SK-N-SH (cell line): Measurements from ENCODE around the gene MLLT3. TPM values are rescaled to one million over a fixed set of nuclear protein-coding genes. Genes with fewer than 3 reads are reported as not detected.

Experiments used
- CTCF ChIA-PET: fragments of 300-600, 350-600 bp; formaldehyde crosslinking; extraction: SDS; loops from one replicate; lab custom pipeline; 2021; lab: Yijun Ruan, JAX
- POLR2A ChIA-PET: fragments of 350-600 bp; sonication (Branson Sonifier 250); formaldehyde crosslinking; extraction: SDS; loops from one replicate; lab custom pipeline; 2020; ENCODE audit warnings: antibody characterized with exemption, inconsistent platforms; lab: Yijun Ruan, JAX
- DNase-seq: peaks from one replicate; pipeline ENCODE4 v3.0.0; 2012
- H2AFZ ChIP-seq: fragments of 200-600 bp; sonication (generic); 2 replicates; pipeline ENCODE4 v1.8.1; 2016; ENCODE audit warnings: antibody characterized with exemption, mild to moderate bottlenecking, low read depth
- H3F3A ChIP-seq: fragments of 200-600 bp; sonication (generic); replicated peaks from 2 replicates; pipeline ENCODE3; 2016; ENCODE audit warnings: antibody characterized with exemption, mild to moderate bottlenecking; ENCODE audit not compliant: insufficient read depth
- H3K27ac ChIP-seq, 2 experiments: fragments of 200-500 bp in 1 of 2; fragments of 200-600 bp in 1 of 2; sonication (Bioruptor generic) in 1 of 2; sonication (generic), shearing (Covaris generic) in 1 of 2; 2 replicates each; pipeline versions ENCODE4 v1.5.1 to v1.6.1; 2014 to 2016; ENCODE audit warnings: low read depth in 2 of 2, inconsistent platforms in 1 of 2, low read length in 1 of 2, mild to moderate bottlenecking in 1 of 2, mixed read lengths in 1 of 2
- H3K27me3 ChIP-seq: fragments of 200-600 bp; sonication (generic), shearing (Covaris generic); 2 replicates; pipeline ENCODE4 v1.6.1; 2016; ENCODE audit warnings: mixed run types; ENCODE audit not compliant: insufficient read depth
- H3K36me3 ChIP-seq, 2 experiments: fragments of 200-500 bp in 1 of 2; fragments of 200-600 bp in 1 of 2; sonication (Bioruptor generic) in 1 of 2; sonication (generic) in 1 of 2; replicated peaks in 1 of 2; 2 replicates each; pipeline versions ENCODE3 to v1.5.1; 2014 to 2016; ENCODE audit warnings: low read length in 1 of 2, mild to moderate bottlenecking in 1 of 2; ENCODE audit not compliant: insufficient read depth in 2 of 2, control insufficient read depth in 1 of 2
- H3K4me1 ChIP-seq, 2 experiments: fragments of 200-500 bp in 1 of 2; fragments of 200-600 bp in 1 of 2; sonication (Bioruptor generic) in 1 of 2; sonication (generic), shearing (Covaris generic) in 1 of 2; 2 replicates each; pipeline versions ENCODE4 v1.5.1 to v1.6.1; 2014 to 2016; ENCODE audit warnings: low read depth in 1 of 2, low read length in 1 of 2, mixed run types in 1 of 2; ENCODE audit not compliant: insufficient read depth in 2 of 2, control insufficient read depth in 1 of 2
- H3K4me2 ChIP-seq: fragments of 200-600 bp; sonication (generic), shearing (Covaris generic); 2 replicates; pipeline ENCODE4 v1.6.1; 2017; ENCODE audit warnings: mixed run types
- H3K4me3 ChIP-seq, 2 experiments: fragments of 200-500 bp in 1 of 2; fragments of 200-600 bp in 1 of 2; sonication (Bioruptor generic) in 1 of 2; sonication (generic), shearing (Covaris generic) in 1 of 2; 2 replicates each; pipeline versions ENCODE4 v1.5.1 to v1.8.1; 2014 to 2016; ENCODE audit warnings: low read depth in 2 of 2, inconsistent platforms in 1 of 2, low read length in 1 of 2, mild to moderate bottlenecking in 1 of 2, mixed read lengths in 1 of 2, moderate library complexity in 1 of 2
- H3K79me2 ChIP-seq: fragments of 200-600 bp; sonication (generic); 2 replicates; pipeline ENCODE4 v1.8.1; 2017; ENCODE audit warnings: mild to moderate bottlenecking; ENCODE audit not compliant: insufficient read depth
- H3K9ac ChIP-seq: fragments of 200-600 bp; sonication (generic); 2 replicates; pipeline ENCODE4 v1.6.1; 2017; ENCODE audit warnings: mixed run types
- H3K9me2 ChIP-seq: fragments of 200-600 bp; sonication (generic); 2 replicates; pipeline ENCODE4 v1.6.1; 2017; ENCODE audit warnings: mixed run types
- H3K9me3 ChIP-seq: fragments of 200-600 bp; sonication (generic); 2 replicates; pipeline ENCODE4 v1.6.1; 2017; ENCODE audit warnings: mixed run types, mild to moderate bottlenecking, moderate library complexity
- H4K20me1 ChIP-seq: fragments of 200-600 bp; sonication (generic); 2 replicates; pipeline ENCODE4 v1.6.1; 2017; ENCODE audit warnings: mild to moderate bottlenecking, mixed run types; ENCODE audit not compliant: insufficient read depth
- CHD2 ChIP-seq: fragments of 150-350 bp; IDR thresholded peaks from 2 replicates; pipeline ENCODE4 v1.6.1; 2018; ENCODE audit warnings: low read length; ENCODE audit not compliant: partially characterized antibody
- ELF1 ChIP-seq: IDR thresholded peaks from 2 replicates; pipeline ENCODE4 v1.4.0; 2012
- EP300 ChIP-seq, 2 experiments: IDR thresholded peaks; 2 replicates each; pipeline versions ENCODE4 v1.4.0 to v1.6.1; 2012; ENCODE audit warnings: borderline replicate concordance in 1 of 2, low read depth in 1 of 2, low read length in 1 of 2
- FOSL2 ChIP-seq: IDR thresholded peaks from 2 replicates; pipeline ENCODE4 v1.4.0; 2012; ENCODE audit warnings: low read depth, mild to moderate bottlenecking, moderate library complexity, borderline replicate concordance
- FOXJ3 ChIP-seq: sonication (generic); formaldehyde crosslinking; IDR thresholded peaks from 2 replicates; pipeline ENCODE4 v1.5.1; 2020; ENCODE audit warnings: mild to moderate bottlenecking, missing genetic modification reagents
- FOXM1 ChIP-seq: IDR thresholded peaks from 2 replicates; pipeline ENCODE4 v1.4.0; 2012; ENCODE audit warnings: low read depth, mild to moderate bottlenecking
- GABPA ChIP-seq: IDR thresholded peaks from 2 replicates; pipeline ENCODE4 v1.4.0; 2012; ENCODE audit warnings: low read depth, mild to moderate bottlenecking
- JUND ChIP-seq: IDR thresholded peaks from 2 replicates; pipeline ENCODE4 v1.4.0; 2012
- MEF2A ChIP-seq: IDR thresholded peaks from 2 replicates; pipeline ENCODE4 v1.4.0; 2012; ENCODE audit warnings: low read depth, borderline replicate concordance
- NFIC ChIP-seq: IDR thresholded peaks from 2 replicates; pipeline ENCODE4 v1.4.0; 2012; ENCODE audit warnings: borderline replicate concordance
- NRF1 ChIP-seq: IDR thresholded peaks from 2 replicates; pipeline ENCODE4 v1.6.1; 2012; ENCODE audit warnings: low read depth, mild to moderate bottlenecking, low read length
- RAD21 ChIP-seq: IDR thresholded peaks from 2 replicates; pipeline ENCODE4 v1.6.1; 2012; ENCODE audit warnings: mild to moderate bottlenecking, low read length
- RCOR1 ChIP-seq: fragments of 150-350 bp; IDR thresholded peaks from 2 replicates; pipeline ENCODE4 v1.6.1; 2017; ENCODE audit warnings: antibody characterized with exemption, low read length
- RFX5 ChIP-seq: IDR thresholded peaks from 2 replicates; pipeline ENCODE4 v1.6.1; 2012; ENCODE audit warnings: mild to moderate bottlenecking, improper control_type of control experiment, low read length
- SMC3 ChIP-seq: IDR thresholded peaks from 2 replicates; pipeline ENCODE4 v1.6.1; 2012; ENCODE audit warnings: low read depth, low read length, improper control_type of control experiment
- TAF1 ChIP-seq: IDR thresholded peaks from 2 replicates; pipeline ENCODE4 v1.6.1; 2012; ENCODE audit warnings: low read depth, mild to moderate bottlenecking, low read length, moderate library complexity, borderline replicate concordance
- TCF12 ChIP-seq: IDR thresholded peaks from 2 replicates; pipeline ENCODE4 v1.4.0; 2012
- TEAD4 ChIP-seq: IDR thresholded peaks from 2 replicates; pipeline ENCODE4 v1.4.0; 2012; ENCODE audit warnings: mild to moderate bottlenecking, borderline replicate concordance; ENCODE audit not compliant: insufficient read depth
- YY1 ChIP-seq: IDR thresholded peaks from 2 replicates; pipeline ENCODE4 v1.4.0; 2012; ENCODE audit warnings: low read depth, mild to moderate bottlenecking
- WGBS: methylation state at CpG from one replicate; pipeline ENCODE4 v1.1.6; 2017; ENCODE audit warnings: low lambda C conversion rate; 5-methylcytosine and 5-hydroxymethylcytosine counted together
- polyA plus RNA-seq, 3 experiments: library from polyadenylated mRNA; depleted of rRNA; stranded (reverse); fragments of >200 nt; gene quantifications; 2 replicates each; pipeline ENCODE4 v1.2.3, GENCODE V29; 2012
- TF ChIP-seq, protein P1 (sequence below): fragments of 150-350 bp; IDR thresholded peaks from 2 replicates; pipeline ENCODE4 v1.6.1; 2017; ENCODE audit warnings: antibody characterized with exemption, low read length, low read depth, borderline replicate concordance
- TF ChIP-seq, protein P2 (sequence below): IDR thresholded peaks from 2 replicates; pipeline ENCODE4; 2012
- TF ChIP-seq, protein P3 (sequence below): IDR thresholded peaks from 2 replicates; pipeline ENCODE4 v1.4.0; 2012; ENCODE audit warnings: low read depth, borderline replicate concordance

The MLLT3 gene
- polyA plus RNA-seq, 1 of the 3 experiments (the other 2 are of a cell fraction), result 3.9 TPM

DNA sequence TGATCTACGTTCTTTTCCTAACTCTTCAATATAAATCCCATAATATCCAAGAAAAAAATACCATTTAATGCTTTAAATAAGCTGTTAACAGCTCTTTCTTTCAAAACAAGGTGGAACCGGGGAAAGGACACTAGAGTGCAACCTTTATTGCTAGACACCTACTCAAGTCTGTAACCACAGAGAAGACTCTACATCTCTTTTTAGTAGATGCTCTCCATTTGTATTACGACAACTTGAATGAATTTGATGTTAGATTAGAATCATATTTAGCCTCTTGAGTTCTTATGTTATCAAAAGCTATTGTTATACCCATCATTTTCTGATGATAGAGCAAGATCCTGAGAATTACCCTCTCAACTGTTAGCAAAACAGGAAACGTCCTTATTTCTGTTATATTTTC is 246.3 kb downstream of the MLLT3 start:
- H4K20me1 ChIP-seq, result no peaks in the 10 kb centered on the region
- H3K4me1 ChIP-seq, result no peaks in the 10 kb centered on the region; a peak in 1 of 4 replicates
- H3K4me3 ChIP-seq, result no peak overlapping the region
- no peak overlapping the region for H2AFZ ChIP-seq
- H3K79me2 ChIP-seq, result no peaks in the 10 kb centered on the region
- H3F3A ChIP-seq, result peaks cover 4% of the 10 kb centered on the region
- H3K9ac ChIP-seq, result no peak overlapping the region
- no peaks in the 10 kb centered on the region for H3K27me3 ChIP-seq
- POLR2A ChIA-PET, result no interaction called here
- no peak overlapping the region for H3K27ac ChIP-seq
- no peak overlapping the region for H3K4me2 ChIP-seq
- no peak for TF ChIP-seq NFIC
- no peak for TF ChIP-seq EP300 (IDR thresholded peaks at IDR 0.05; ENCODE audit: borderline replicate concordance in 1 of 2, low read depth in 1 of 2, low read length in 1 of 2)
- no peak for TF ChIP-seq CHD2
- no peak for TF ChIP-seq TAF1
- no peak for TF ChIP-seq FOSL2
- TF ChIP-seq ELF1, result no peak
- TF ChIP-seq, protein P1, sequence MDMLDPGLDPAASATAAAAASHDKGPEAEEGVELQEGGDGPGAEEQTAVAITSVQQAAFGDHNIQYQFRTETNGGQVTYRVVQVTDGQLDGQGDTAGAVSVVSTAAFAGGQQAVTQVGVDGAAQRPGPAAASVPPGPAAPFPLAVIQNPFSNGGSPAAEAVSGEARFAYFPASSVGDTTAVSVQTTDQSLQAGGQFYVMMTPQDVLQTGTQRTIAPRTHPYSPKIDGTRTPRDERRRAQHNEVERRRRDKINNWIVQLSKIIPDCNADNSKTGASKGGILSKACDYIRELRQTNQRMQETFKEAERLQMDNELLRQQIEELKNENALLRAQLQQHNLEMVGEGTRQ, result no peak
- TF ChIP-seq RFX5, result no peak
- no peak for TF ChIP-seq RCOR1
- no peak for TF ChIP-seq TCF12
- TF ChIP-seq, protein P2, sequence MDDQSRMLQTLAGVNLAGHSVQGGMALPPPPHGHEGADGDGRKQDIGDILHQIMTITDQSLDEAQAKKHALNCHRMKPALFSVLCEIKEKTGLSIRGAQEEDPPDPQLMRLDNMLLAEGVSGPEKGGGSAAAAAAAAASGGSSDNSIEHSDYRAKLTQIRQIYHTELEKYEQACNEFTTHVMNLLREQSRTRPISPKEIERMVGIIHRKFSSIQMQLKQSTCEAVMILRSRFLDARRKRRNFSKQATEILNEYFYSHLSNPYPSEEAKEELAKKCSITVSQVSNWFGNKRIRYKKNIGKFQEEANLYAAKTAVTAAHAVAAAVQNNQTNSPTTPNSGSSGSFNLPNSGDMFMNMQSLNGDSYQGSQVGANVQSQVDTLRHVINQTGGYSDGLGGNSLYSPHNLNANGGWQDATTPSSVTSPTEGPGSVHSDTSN, result no peak
- no peak for TF ChIP-seq SMC3
- no peak for TF ChIP-seq RAD21
- TF ChIP-seq FOXJ3 (CRISPR knock-in tag), result no peak
- TF ChIP-seq, protein P3, sequence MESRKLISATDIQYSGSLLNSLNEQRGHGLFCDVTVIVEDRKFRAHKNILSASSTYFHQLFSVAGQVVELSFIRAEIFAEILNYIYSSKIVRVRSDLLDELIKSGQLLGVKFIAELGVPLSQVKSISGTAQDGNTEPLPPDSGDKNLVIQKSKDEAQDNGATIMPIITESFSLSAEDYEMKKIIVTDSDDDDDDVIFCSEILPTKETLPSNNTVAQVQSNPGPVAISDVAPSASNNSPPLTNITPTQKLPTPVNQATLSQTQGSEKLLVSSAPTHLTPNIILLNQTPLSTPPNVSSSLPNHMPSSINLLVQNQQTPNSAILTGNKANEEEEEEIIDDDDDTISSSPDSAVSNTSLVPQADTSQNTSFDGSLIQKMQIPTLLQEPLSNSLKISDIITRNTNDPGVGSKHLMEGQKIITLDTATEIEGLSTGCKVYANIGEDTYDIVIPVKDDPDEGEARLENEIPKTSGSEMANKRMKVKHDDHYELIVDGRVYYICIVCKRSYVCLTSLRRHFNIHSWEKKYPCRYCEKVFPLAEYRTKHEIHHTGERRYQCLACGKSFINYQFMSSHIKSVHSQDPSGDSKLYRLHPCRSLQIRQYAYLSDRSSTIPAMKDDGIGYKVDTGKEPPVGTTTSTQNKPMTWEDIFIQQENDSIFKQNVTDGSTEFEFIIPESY, result no peak
- no peaks in the 10 kb centered on the region for H3K9me2 ChIP-seq
- CTCF ChIA-PET, result interaction anchor here (1.0 kb wide), 1 partner anchor 735 kb away, joined by 3 read pairs; no protein-coding TSS in a partner anchor
- WGBS, result 82% methylated on average over 4 of the region's 4 CpGs
- no peak for DNase-seq
- H3K36me3 ChIP-seq, result no peaks in the 10 kb centered on the region
- no peaks in the 10 kb centered on the region for H3K9me3 ChIP-seq

DNA sequence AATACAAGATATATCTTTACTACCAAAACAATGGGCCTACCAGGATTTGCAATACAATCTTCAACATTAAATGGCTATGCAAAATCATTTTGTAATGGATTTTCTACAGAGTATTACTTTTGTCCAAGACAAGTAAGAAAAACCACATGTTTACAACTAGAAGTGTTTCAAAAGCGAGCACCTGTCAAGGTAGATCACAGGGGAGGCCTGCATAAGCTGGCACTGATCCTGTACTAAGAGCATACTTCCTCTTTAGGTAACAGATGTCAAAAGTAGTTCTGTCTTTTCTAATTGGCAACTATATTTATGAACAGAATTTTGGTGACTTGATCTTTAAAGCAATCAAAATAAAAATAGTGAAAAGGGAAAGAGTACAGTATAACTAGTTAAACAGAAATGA is 249.0 kb downstream of the MLLT3 start:
- no peak for TF ChIP-seq RAD21
- TF ChIP-seq FOSL2, result no peak
- TF ChIP-seq YY1, result no peak
- TF ChIP-seq NRF1, result no peak
- TF ChIP-seq, protein P3, result no peak
- no peak for TF ChIP-seq RCOR1
- no peak for TF ChIP-seq JUND
- no peak for TF ChIP-seq FOXJ3 (CRISPR knock-in tag)
- TF ChIP-seq GABPA, result no peak
- TF ChIP-seq TEAD4, result no peak
- no peak for TF ChIP-seq FOXM1
- no peak for TF ChIP-seq MEF2A
- TF ChIP-seq RFX5, result no peak
- no peaks in the 10 kb centered on the region for H3K9me2 ChIP-seq
- H3K9ac ChIP-seq, result no peak overlapping the region
- H4K20me1 ChIP-seq, result no peaks in the 10 kb centered on the region
- ChIA-PET POLR2A (no interaction called here), CTCF (interaction anchor here (0.6 kb wide), 1 partner anchor 18 kb away, joined by 3 read pairs; no protein-coding TSS in a partner anchor)
- no peaks in the 10 kb centered on the region; a peak in 1 of 4 replicates for H3K4me1 ChIP-seq
- no peaks in the 10 kb centered on the region for H3K79me2 ChIP-seq
- 100% methylated on average over 1 of the region's 1 CpG for WGBS
- no peak for DNase-seq
- H3F3A ChIP-seq, result peaks cover 2% of the 10 kb centered on the region
- no peak overlapping the region for H2AFZ ChIP-seq
- H3K9me3 ChIP-seq, result no peaks in the 10 kb centered on the region
- no peak overlapping the region for H3K4me2 ChIP-seq
- H3K36me3 ChIP-seq, result no peaks in the 10 kb centered on the region
- H3K27ac ChIP-seq, result no peak overlapping the region
- no peak overlapping the region for H3K4me3 ChIP-seq
- no peaks in the 10 kb centered on the region for H3K27me3 ChIP-seq
